ENCODE results near the gene MAD1L1. TPM values are rescaled to one million over a fixed set of nuclear protein-coding genes. Genes with fewer than 3 reads are reported as not detected.

The MAD1L1 gene
- total RNA-seq, 2 donors from 2014 or later: 51.2 to 63.8 TPM

DNA sequence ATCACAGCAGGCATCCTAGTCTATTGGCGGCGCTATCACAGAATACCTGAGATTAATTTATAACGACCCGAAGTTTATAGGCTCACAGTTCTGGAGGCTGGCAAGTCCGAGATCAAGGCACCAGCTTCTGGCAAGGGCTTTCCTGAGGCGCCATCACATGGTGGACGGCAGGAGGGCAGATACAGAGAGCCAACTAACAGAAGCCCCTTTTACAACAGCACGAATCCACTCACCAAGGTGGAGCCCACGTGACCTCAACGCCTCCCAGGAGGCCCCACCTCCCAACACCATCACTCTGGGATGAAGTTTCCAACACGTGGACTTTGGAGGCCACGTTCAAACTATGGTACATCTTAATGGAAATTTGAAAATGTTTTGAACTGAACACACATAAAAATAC is 307.4 kb downstream of the MAD1L1 start:
- Mint-ChIP-seq H3K36me3 (ENCODE audit: insufficient read depth in 2 of 2) (no peaks in the 10 kb centered on the region), H3K27ac (no peak overlapping the region), H3K4me3 (peak overlapping the region; percentile 61 to 66), H3K27me3 (ENCODE audit: low read depth) (peaks cover 59% of the 10 kb centered on the region), H3K4me1 (ENCODE audit: low read depth) (peaks cover 78% of the 10 kb centered on the region), H3K9me3 (no peaks in the 10 kb centered on the region)
- no peak for ATAC-seq (replicated peaks in 1 of 2)
- no peak for DNase-seq

DNA sequence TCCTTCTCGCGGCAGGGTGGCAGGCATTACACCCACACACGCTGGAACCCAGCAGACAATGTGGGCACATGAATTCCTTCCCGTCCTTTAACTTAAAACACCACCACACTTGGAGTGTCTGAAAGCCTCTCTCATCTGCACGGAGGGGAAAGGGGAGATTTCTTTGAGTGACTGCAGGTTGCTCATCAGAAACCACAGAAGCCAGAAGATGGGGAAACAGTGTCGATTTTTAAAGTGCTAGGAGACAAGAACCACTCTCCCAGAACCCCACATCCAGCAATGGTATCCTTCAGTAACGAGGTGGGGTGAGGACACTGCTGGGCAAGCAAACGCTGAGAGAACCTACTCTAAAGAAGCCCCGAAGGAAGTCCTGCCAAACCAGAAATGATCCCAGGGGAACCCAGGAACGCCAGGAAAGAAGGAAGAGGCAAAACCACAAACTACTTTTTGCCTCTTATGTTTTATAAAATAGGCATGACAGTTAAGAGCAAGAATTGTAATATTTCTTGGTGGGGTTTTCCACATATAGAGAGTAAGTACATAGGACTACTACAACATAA is 308.4 kb downstream of the MAD1L1 start:
- peak overlapping the region; percentile 50 to 66 for H3K4me3 Mint-ChIP-seq
- peaks cover 63% of the 10 kb centered on the region for H3K27me3 Mint-ChIP-seq (ENCODE audit: low read depth)
- ATAC-seq (replicated peaks in 1 of 2) (peak in 1 of 2 donors; percentile 16), DNase-seq (peak in 1 of 2 donors; percentile 21)
- peaks cover 88% of the 10 kb centered on the region for H3K4me1 Mint-ChIP-seq (ENCODE audit: low read depth)
- H3K9me3 Mint-ChIP-seq: no peaks in the 10 kb centered on the region
- H3K36me3 Mint-ChIP-seq (ENCODE audit: insufficient read depth in 2 of 2): no peaks in the 10 kb centered on the region
- H3K27ac Mint-ChIP-seq: no peak overlapping the region

DNA sequence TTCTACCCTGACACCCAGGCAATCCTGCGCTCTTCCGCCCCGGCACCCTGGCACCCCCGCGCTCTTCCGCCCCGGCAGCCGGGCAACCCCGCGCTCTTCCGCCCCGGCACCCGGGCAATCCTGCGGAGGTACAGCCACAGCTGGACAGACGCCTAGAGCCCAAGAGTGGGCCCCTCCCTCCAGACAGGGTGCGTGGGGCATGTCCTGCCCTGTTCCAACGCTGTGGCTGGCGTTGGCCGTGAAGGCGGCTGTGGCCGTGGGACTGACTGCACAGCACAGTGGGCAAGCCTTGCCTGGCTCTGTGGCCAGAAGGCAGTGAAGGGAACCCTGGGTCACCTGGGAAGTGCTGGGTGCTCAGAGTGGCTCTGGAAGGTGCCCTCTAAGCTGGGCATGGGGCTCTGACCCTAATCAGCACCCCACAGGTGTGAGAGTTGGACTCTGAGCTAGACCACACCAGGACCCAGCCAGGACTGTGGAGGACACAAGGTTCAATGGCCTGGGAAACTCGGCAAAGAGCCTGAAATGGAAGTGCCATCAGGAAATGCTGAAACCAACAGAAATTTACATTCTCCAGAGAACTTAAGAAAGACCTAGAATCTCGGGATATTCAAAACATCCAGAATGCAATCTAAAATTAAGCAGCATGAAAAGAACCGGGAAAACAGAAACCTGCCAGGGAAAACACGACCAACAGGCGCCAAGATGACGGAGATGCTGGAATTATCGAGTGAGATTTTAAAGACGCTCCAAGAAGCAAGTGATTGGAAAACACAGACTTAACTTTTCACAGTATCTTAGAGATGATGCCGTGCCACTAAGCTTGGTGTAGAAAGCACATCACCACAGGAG is 309.1 kb downstream of the MAD1L1 start:
- H3K4me1 Mint-ChIP-seq (ENCODE audit: low read depth): peaks cover 93% of the 10 kb centered on the region
- no peaks in the 10 kb centered on the region for H3K36me3 Mint-ChIP-seq (ENCODE audit: insufficient read depth in 2 of 2)
- DNase-seq: no peak
- no peak overlapping the region for H3K27ac Mint-ChIP-seq
- no peaks in the 10 kb centered on the region for H3K9me3 Mint-ChIP-seq
- ATAC-seq (replicated peaks in 1 of 2): no peak
- H3K27me3 Mint-ChIP-seq (ENCODE audit: low read depth): peaks cover 63% of the 10 kb centered on the region
- H3K4me3 Mint-ChIP-seq: peak overlapping the region; percentile 50 to 66

DNA sequence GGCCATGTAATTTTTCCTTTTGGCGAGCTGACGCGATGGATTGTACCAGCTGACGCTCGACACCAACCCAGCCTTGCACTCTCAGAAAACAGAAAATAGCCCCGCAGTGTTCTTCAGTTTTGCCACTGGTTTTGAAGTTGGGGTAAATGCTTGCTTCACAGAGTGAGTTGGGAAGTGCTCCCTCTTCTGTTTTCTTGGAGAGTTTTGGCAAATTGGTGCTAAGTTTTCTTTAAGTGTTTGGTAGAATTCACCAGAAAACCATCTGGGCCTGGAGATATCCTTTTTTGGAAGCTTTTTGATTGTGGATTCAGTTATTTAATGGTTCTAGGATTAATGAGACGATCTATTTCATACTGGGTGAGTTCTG is 309.9 kb downstream of the MAD1L1 start:
- Mint-ChIP-seq H3K27ac (no peak overlapping the region), H3K4me3 (peak overlapping the region in 1 of 2 donors; percentile 75), H3K36me3 (ENCODE audit: insufficient read depth in 2 of 2) (no peaks in the 10 kb centered on the region), H3K27me3 (ENCODE audit: low read depth) (peaks cover 56% of the 10 kb centered on the region), H3K4me1 (ENCODE audit: low read depth) (peaks cover 87% of the 10 kb centered on the region), H3K9me3 (no peaks in the 10 kb centered on the region)
- ATAC-seq (replicated peaks in 1 of 2) (no peak), DNase-seq (no peak)

DNA sequence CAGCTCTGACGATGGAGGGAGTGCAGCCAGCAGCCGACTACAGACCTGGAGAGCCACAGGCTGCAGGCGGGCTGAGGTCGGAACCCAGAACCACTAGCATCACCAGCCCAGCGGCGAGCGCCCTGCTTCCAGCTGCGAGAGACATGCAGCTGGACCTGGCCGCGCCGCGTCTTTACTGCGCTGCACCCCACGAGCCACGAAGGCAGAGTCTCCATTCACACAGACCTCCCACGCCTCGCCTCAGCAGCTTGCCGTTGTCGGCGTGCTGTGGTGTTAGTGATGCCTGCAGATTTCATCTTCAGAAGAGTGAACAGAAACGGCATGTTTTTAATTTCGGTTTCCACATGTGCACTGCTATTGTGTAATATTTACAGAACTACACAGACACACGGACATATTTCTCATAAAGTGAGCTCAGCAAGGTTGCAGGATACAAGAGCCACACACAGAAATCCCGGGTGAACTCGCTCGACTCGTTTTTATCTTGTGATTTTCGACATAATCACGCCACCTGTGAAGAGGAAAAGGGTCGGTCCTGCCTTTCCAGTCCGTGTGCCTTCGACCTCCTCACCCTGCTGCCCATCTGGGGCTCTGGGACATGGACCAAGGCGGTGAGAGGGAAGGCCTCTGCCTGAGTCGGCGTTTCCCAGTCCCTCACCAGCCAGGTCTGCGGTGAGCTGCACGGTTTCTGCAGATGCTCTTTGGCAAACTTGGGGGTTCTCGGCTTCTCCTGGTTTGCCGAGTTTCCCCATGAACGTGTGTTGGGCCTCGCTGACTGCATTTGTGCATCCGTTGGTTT is 310.5 kb downstream of the MAD1L1 start:
- Mint-ChIP-seq H3K4me1 (ENCODE audit: low read depth) (peaks cover 88% of the 10 kb centered on the region), H3K27ac (no peak overlapping the region), H3K9me3 (no peaks in the 10 kb centered on the region), H3K36me3 (ENCODE audit: insufficient read depth in 2 of 2) (no peaks in the 10 kb centered on the region), H3K27me3 (ENCODE audit: low read depth) (peaks cover 50% of the 10 kb centered on the region), H3K4me3 (peak overlapping the region; percentile 75)
- ATAC-seq (replicated peaks in 1 of 2): peak; percentile 59 to 63
- DNase-seq: peak; percentile 61 to 76

DNA sequence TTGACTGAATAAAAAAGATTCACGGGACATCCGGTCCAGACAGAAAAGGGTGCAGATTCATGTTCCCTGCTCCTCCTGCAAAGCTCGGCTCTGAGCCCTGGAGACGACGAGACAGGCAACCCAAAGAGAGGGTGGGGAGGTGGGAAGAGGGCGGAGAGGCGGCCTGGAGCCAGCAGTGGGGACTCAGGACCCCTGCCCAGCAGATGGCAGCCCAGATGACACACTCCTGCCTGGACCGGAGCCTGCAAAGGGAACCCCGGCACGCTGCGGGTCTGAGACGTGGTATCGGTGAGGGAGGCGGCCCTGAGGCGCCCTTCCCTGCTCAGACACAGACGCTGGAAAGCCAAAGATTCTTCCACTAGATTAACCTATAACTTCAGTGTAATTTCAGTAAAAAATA is 311.9 kb downstream of the MAD1L1 start:
- no peak for DNase-seq
- Mint-ChIP-seq H3K4me1 (ENCODE audit: low read depth) (peaks cover 74% of the 10 kb centered on the region), H3K36me3 (ENCODE audit: insufficient read depth in 2 of 2) (no peaks in the 10 kb centered on the region), H3K27ac (no peak overlapping the region), H3K4me3 (peak overlapping the region; percentile 80 to 83), H3K27me3 (ENCODE audit: low read depth) (peaks cover 37% of the 10 kb centered on the region), H3K9me3 (no peaks in the 10 kb centered on the region)
- ATAC-seq (replicated peaks in 1 of 2): no peak

DNA sequence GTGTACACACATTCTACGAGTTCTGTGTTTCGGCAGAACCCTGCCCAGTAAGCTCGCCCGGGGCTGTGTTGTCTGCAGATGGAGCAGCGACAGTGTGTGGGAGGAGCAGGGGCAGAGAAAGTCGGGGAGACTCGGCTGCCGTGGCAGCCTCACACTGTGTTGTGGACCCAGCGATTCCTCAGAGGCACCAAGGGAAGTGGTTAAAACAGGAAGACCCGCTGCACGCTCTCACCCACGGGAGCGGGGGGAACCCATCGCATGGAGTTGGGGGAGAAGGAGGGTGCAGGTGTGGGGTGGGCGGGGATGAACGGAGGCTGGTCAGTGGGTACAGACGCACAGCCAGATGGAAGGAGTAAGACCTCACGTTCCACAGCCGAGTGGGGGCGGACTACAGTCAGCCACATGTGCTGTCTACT is 312.5 kb downstream of the MAD1L1 start:
- H3K27ac Mint-ChIP-seq: no peak overlapping the region
- DNase-seq (peak; percentile 36 to 51), ATAC-seq (replicated peaks in 1 of 2) (peak; percentile 62 to 67)
- no peaks in the 10 kb centered on the region for H3K9me3 Mint-ChIP-seq
- peaks cover 68% of the 10 kb centered on the region for H3K4me1 Mint-ChIP-seq (ENCODE audit: low read depth)
- H3K36me3 Mint-ChIP-seq (ENCODE audit: insufficient read depth in 2 of 2): no peaks in the 10 kb centered on the region
- peak overlapping the region; percentile 80 to 83 for H3K4me3 Mint-ChIP-seq
- H3K27me3 Mint-ChIP-seq (ENCODE audit: low read depth): peaks cover 37% of the 10 kb centered on the region

DNA sequence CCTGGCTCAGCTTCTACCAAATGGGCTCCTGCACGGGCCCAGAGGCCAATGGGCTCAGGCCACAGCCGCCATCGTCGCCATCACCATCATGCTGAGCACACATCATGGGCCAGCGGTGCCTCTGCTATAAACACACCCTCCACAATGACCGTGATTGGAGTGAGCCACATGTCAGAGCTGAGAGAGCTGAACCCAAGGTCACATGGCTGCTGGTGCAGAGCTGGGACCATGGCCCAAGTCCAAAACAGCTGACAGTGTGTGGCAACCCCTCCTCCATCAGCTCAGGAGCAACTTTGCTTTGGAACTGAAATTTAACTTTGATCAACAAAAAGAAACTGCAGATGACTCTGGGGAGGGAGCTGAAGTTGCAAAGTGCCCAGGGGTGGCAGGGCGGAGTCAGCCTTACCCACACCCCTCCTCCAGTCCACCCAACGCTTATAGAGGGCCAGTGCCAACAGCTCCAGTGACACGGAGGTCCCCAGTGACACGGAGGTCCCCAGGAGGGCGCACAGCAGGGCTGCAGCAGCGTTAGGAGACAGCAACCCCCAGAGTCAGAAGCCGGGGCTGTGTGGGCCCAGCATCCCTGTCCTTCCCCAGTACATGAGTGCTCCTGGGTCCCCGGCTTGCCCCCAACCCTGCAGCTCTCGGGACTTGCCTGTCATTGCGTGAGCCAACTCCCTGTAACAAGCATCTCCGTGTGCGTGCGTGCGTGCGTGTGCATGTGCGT is 313.0 kb downstream of the MAD1L1 start:
- no peak for DNase-seq
- Mint-ChIP-seq H3K27ac (no peak overlapping the region), H3K27me3 (ENCODE audit: low read depth) (peaks cover 33% of the 10 kb centered on the region), H3K4me1 (ENCODE audit: low read depth) (peaks cover 62% of the 10 kb centered on the region), H3K4me3 (peak overlapping the region; percentile 80 to 83), H3K36me3 (ENCODE audit: insufficient read depth in 2 of 2) (no peaks in the 10 kb centered on the region), H3K9me3 (no peaks in the 10 kb centered on the region)
- no peak for ATAC-seq (replicated peaks in 1 of 2)

DNA sequence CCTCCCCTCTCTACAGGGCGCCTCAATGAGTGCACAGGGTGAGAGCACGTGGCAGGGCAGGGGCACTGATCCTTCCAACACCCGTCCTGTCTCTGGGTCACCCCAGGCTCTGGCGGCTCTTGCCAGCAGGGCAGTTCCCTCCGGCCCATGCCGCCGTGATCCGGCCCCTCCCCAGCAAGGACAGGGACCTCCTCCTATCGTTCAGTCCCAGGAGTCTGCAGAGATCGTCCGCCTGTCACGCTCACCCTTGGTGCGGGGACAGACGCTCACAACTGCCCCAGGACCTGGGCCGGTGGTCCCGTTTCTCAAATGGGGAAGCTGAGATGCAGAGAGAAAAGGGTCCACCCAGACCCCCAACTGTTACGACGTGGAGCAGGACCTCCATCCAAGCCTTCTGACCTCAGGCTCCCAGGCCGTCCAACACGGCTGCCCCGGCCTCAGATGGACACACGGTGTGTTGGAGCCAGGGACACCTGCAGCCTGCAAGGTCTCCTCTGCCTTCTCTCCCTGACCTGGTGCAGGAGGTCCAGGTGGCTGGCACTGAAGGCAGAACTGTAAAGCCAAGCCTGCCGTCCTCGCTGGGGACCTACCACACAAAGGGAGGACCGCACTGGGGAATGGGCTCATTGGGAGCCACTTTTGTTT is 313.7 kb downstream of the MAD1L1 start:
- Mint-ChIP-seq H3K4me1 (ENCODE audit: low read depth) (peaks cover 55% of the 10 kb centered on the region), H3K27ac (no peak overlapping the region), H3K4me3 (peak overlapping the region in 1 of 2 donors; percentile 80)

DNA sequence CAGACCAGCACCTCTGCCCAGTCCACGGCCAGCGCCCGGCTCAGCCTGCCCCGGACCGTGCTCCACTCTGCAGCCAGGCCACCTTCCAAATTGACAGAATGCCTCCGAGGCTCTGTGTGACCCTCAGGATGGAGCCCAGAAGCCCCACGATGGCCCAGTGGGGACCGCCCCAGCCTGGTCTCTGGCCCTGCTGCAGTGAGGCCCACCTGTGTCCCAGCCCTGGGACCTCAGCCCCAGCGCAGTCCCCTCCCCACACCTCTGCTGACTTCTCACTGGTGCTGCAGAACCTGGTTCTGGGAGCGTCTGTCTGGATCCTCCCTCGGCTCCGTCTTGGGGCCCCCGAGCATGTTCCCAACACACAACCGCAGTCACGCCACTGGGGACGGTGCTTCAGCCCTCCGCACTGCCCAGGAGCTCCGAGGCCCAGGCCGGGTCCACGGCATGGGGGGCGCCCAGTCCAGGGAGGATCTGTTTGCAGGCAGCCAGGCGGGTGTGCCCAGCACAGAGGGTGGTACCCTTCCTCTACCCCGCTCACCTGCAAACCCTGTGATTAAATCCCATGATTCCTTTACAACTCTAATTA is 314.6 kb downstream of the MAD1L1 start:
- peaks cover 21% of the 10 kb centered on the region for H3K27me3 Mint-ChIP-seq (ENCODE audit: low read depth)
- H3K4me1 Mint-ChIP-seq (ENCODE audit: low read depth): peaks cover 48% of the 10 kb centered on the region
- DNase-seq (no peak), ATAC-seq (replicated peaks in 1 of 2) (no peak)
- H3K27ac Mint-ChIP-seq: no peak overlapping the region
- H3K9me3 Mint-ChIP-seq: no peaks in the 10 kb centered on the region
- no peaks in the 10 kb centered on the region for H3K36me3 Mint-ChIP-seq (ENCODE audit: insufficient read depth in 2 of 2)
- no peak overlapping the region for H3K4me3 Mint-ChIP-seq

More for the DNA sequence above, 313.7 kb downstream of the MAD1L1 start:
- no peak for DNase-seq
- H3K9me3 Mint-ChIP-seq: no peaks in the 10 kb centered on the region
- peaks cover 26% of the 10 kb centered on the region for H3K27me3 Mint-ChIP-seq (ENCODE audit: low read depth)
- no peak for ATAC-seq (replicated peaks in 1 of 2)
- H3K36me3 Mint-ChIP-seq (ENCODE audit: insufficient read depth in 2 of 2): no peaks in the 10 kb centered on the region

DNA sequence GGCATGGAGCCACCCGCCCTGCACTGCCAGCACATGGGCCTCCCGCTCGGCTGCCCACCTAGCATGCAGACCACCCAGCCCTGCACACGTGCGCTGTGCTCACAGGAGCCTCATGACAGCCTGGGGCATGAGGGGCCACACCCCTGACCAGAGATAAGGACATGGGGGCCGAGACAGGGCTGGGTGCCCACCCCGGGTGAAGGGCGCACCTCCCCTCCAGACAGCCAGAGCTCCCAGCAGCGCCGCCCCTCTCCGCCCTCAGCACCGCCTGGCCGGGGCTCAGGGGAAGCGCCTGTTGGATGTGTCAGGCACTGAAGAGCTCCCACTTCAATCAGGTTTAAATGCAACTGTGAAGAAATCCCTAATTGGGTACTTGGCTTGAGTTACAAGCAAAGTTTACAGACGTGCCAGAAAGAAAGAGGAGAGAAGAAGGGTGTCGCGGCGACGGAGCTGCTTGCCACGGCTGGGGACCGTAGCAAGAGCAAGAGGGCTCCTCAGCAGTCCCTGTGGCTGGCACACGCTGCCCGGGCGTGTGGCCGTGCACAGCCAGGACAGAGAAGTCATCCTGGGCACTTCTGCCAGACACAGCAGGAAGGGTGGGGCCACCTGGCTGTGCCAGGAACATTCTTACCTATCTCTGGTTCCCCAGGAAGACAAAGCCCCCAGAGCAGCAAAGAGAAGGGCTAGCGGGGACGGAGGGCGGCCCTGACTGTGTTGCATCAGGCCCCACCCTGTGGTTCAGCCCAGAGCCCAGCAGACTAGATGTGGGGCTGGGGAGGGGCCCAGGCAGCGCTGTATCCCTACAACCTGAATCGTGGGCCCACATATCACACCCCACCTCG is 315.3 kb downstream of the MAD1L1 start:
- DNase-seq: no peak
- H3K4me1 Mint-ChIP-seq (ENCODE audit: low read depth): peaks cover 44% of the 10 kb centered on the region
- no peak overlapping the region for H3K4me3 Mint-ChIP-seq
- peaks cover 21% of the 10 kb centered on the region for H3K27me3 Mint-ChIP-seq (ENCODE audit: low read depth)
- no peaks in the 10 kb centered on the region for H3K9me3 Mint-ChIP-seq
- H3K36me3 Mint-ChIP-seq (ENCODE audit: insufficient read depth in 2 of 2): no peaks in the 10 kb centered on the region
- no peak for ATAC-seq (replicated peaks in 1 of 2)
- no peak overlapping the region for H3K27ac Mint-ChIP-seq

Data from activated T-cell treated with anti-CD3 and anti-CD28 coated beads, Interleukin-2, amount 50 U/mL, for 72 hours (primary cell).